K562 (cell line): ENCODE measurements around the gene LAPTM5. TPM values are rescaled to one million over a fixed set of nuclear protein-coding genes. Genes with fewer than 3 reads are reported as not detected.

Experiments used
- ATAC-seq: fragments of 200-7000 bp; cut with Tn5 transposase; 3 replicates; pipeline ENCODE4 v1.9.1; 2020; ENCODE audit warnings: moderate library complexity
- BruUV-seq: library from RNA; stranded (reverse); fragments of 400-500 nt; replicated peaks from 2 replicates; lab custom pipeline; 2021; lab: Mats Ljungman, UMichigan
- CTCF ChIA-PET: fragments of 300-600 bp; formaldehyde crosslinking; extraction: SDS; loops from one replicate; lab custom pipeline; 2021; ENCODE audit warnings: low intra/inter-chr PET ratio; lab: Yijun Ruan, JAX
- POLR2A ChIA-PET: fragments of 300-600, 350-650 bp; sonication (Branson Sonifier 250); formaldehyde crosslinking; extraction: SDS; loops from one replicate; lab custom pipeline; 2021; ENCODE audit warnings: antibody characterized with exemption, inconsistent platforms; lab: Yijun Ruan, JAX
- DNase-seq, 4 experiments: peaks; one replicate each; pipeline versions ENCODE4 v3.0.0 to v3.0.0-alpha.2; 2011 to 2018; ENCODE audit warnings: low spot score in 3 of 4, mixed read lengths in 3 of 4; ENCODE audit errors: extremely low read depth in 1 of 4
- FAIRE-seq: peaks from 2 replicates; lab custom pipeline; 2011; peaks lifted over from hg19 to GRCh38; lab: Jason Lieb, UNC
- H2AFZ ChIP-seq: 2 replicates; pipeline ENCODE4 v1.6.0; 2011; ENCODE audit warnings: low read depth, low read length, control low read depth, inconsistent platforms
- H3K27ac ChIP-seq: fragments of 200-600 bp; 3 replicates; pipeline ENCODE4 v1.8.0; 2011; ENCODE audit warnings: low read depth, mild to moderate bottlenecking, control low read depth, inconsistent platforms, low read length, moderate library complexity, mixed read lengths; ENCODE audit errors: extremely low read depth
- H3K27me3 ChIP-seq, 2 experiments: fragments of 300-600 bp in 1 of 2; 2 replicates in 1 of 2; 3 replicates in 1 of 2; pipeline versions ENCODE4 v1.6.0 to v1.8.0; 2011; ENCODE audit warnings: inconsistent platforms in 2 of 2, low read length in 2 of 2, mild to moderate bottlenecking in 1 of 2, mixed read lengths in 1 of 2, moderate library complexity in 1 of 2; ENCODE audit not compliant: control insufficient read depth in 2 of 2, insufficient read depth in 2 of 2
- H3K36me3 ChIP-seq: fragments of 300-600 bp; 3 replicates; pipeline ENCODE4 v1.8.0; 2011; ENCODE audit warnings: mild to moderate bottlenecking, low read length, inconsistent platforms; ENCODE audit not compliant: control insufficient read depth, insufficient read depth
- H3K4me1 ChIP-seq, 2 experiments: fragments of 200-600 bp in 1 of 2; replicated peaks in 1 of 2; 2 replicates in 1 of 2; 3 replicates in 1 of 2; pipeline versions ENCODE4 v1.5.1 to v1.8.0; 2011; ENCODE audit warnings: inconsistent platforms in 2 of 2, low read length in 2 of 2, mild to moderate bottlenecking in 1 of 2, mixed read lengths in 1 of 2, moderate library complexity in 1 of 2; ENCODE audit not compliant: control insufficient read depth in 2 of 2, insufficient read depth in 2 of 2
- H3K4me2 ChIP-seq: 2 replicates; pipeline ENCODE4 v1.6.1; 2011; ENCODE audit warnings: low read length, control low read depth, inconsistent platforms, mixed read lengths; ENCODE audit not compliant: insufficient read depth
- H3K4me3 ChIP-seq: fragments of 200-600 bp; sonication (generic), shearing (Covaris generic); 2 replicates; pipeline ENCODE4 v1.5.1; 2016; ENCODE audit warnings: control low read depth, inconsistent platforms
- H3K79me2 ChIP-seq: fragments of 200-600 bp; 3 replicates; pipeline ENCODE4 v1.8.0; 2011; ENCODE audit warnings: low read length, inconsistent platforms; ENCODE audit not compliant: control insufficient read depth, insufficient read depth
- H3K9ac ChIP-seq, 2 experiments: 2 replicates each; pipeline versions ENCODE4 v1.6.0 to v1.6.1; 2011; ENCODE audit warnings: low read depth in 2 of 2, low read length in 2 of 2, control low read depth in 1 of 2, inconsistent platforms in 1 of 2, mild to moderate bottlenecking in 1 of 2, mixed read lengths in 1 of 2; ENCODE audit not compliant: insufficient read depth in 1 of 2
- H3K9me1 ChIP-seq: one replicate; pipeline ENCODE4 v1.6.0; 2011; ENCODE audit warnings: inconsistent platforms, mild to moderate bottlenecking, low read length, moderate library complexity; ENCODE audit not compliant: control insufficient read depth, insufficient read depth
- H3K9me3 ChIP-seq: replicated peaks from 2 replicates; pipeline ENCODE4 v1.5.1; 2011; ENCODE audit warnings: low read depth, low read length, inconsistent platforms; ENCODE audit not compliant: control insufficient read depth, insufficient read depth
- H4K20me1 ChIP-seq: replicated peaks from 2 replicates; pipeline ENCODE4 v1.6.1; 2011; ENCODE audit warnings: low read length, inconsistent platforms, mixed read lengths; ENCODE audit not compliant: control insufficient read depth, insufficient read depth
- BACH1 ChIP-seq: fragments of 200-800 bp; sonication (Bioruptor generic); IDR thresholded peaks from 2 replicates; pipeline ENCODE4 v1.6.1; 2016; ENCODE audit warnings: missing genetic modification characterization, missing compliant biosample characterization
- DACH1 ChIP-seq: fragments of 450-650 bp; IDR thresholded peaks from 2 replicates; pipeline ENCODE4 v1.6.1; 2018; ENCODE audit not compliant: partially characterized antibody
- EHMT2 ChIP-seq: fragments of 450-650 bp; IDR thresholded peaks from 2 replicates; pipeline ENCODE4 v1.6.1; 2018; ENCODE audit warnings: antibody characterized with exemption
- MAZ ChIP-seq, 2 experiments: fragments of 450-650 bp in 1 of 2; sonication (generic) in 1 of 2; formaldehyde crosslinking; IDR thresholded peaks in 1 of 2; conservative IDR thresholded peaks in 1 of 2; 2 replicates each; pipeline versions ENCODE4 v1.4.0 to v1.5.0; 2020; ENCODE audit warnings: mild to moderate bottlenecking in 1 of 2, missing genetic modification reagents in 1 of 2
- NBN ChIP-seq: fragments of 450-650 bp; IDR thresholded peaks from 2 replicates; pipeline ENCODE4 v1.6.1; 2016; ENCODE audit warnings: low read depth, mild to moderate bottlenecking
- NFIC ChIP-seq: fragments of 450-650 bp; IDR thresholded peaks from 2 replicates; pipeline ENCODE4 v1.6.1; 2017; ENCODE audit warnings: mild to moderate bottlenecking, inconsistent platforms
- POLR2G ChIP-seq: fragments of 200-400 bp; formaldehyde crosslinking; IDR thresholded peaks from 2 replicates; pipeline ENCODE4 v1.6.1; 2017; ENCODE audit warnings: low read depth, mild to moderate bottlenecking, antibody characterized with exemption, low read length, moderate library complexity
- RBM14 ChIP-seq: fragments of 200-400 bp; formaldehyde crosslinking; IDR thresholded peaks from 2 replicates; pipeline ENCODE4 v1.6.1; 2018; ENCODE audit warnings: low read depth, mild to moderate bottlenecking, low read length, moderate library complexity, borderline replicate concordance; ENCODE audit not compliant: insufficient read depth
- ZBTB7A ChIP-seq: IDR thresholded peaks from 2 replicates; pipeline ENCODE4 v1.6.1; 2011; ENCODE audit warnings: low read depth, mild to moderate bottlenecking, low read length, moderate library complexity, borderline replicate concordance; ENCODE audit not compliant: control insufficient read depth
- WGBS: fragments of 100-300 bp; shearing (Covaris generic); methylation state at CpG from one replicate; pipeline ENCODE4 v1.1.6; 2016; ENCODE audit warnings: low coverage, mixed read lengths; ENCODE audit not compliant: insufficient coverage; ENCODE audit errors: missing lambda C conversion rate; 5-methylcytosine and 5-hydroxymethylcytosine counted together
- in situ Hi-C: fragments of 300-500 bp; cut with MboI; formaldehyde crosslinking; loops from 4 replicates; pipeline ENCODE4 v1.15.0; 2018; ENCODE audit warnings: inconsistent platforms, mixed read lengths
- intact Hi-C: fragments of 100-400 bp; cut with micrococcal nuclease; formaldehyde crosslinking; loops from 2 replicates; pipeline ENCODE4 v1.14.2; 2022
- polyA plus RNA-seq, 8 experiments: library from polyadenylated mRNA; depleted of rRNA in 4 of 8; stranded (reverse) in 5 of 8; unstranded in 3 of 8; fragments of >200 nt; fragmentation: Nextera tagmentation in 2 of 8; fragmentation: Illumina TruSeq in 1 of 8; extraction: Ambion mirVana in 2 of 8; extraction: Trizol in 1 of 8; gene quantifications; 2 replicates each; pipeline versions ENCODE4 v1.2.1 to v1.2.3, GENCODE V29; 2011 to 2014; ENCODE audit warnings: inconsistent platforms in 1 of 8, missing spikeins in 1 of 8
- total RNA-seq, 7 experiments: library from RNA; depleted of rRNA in 6 of 7; stranded (reverse); fragments of >200 nt in 6 of 7; fragmentation: Illumina TruSeq in 2 of 7; extraction: Trizol in 2 of 7; gene quantifications; 2 replicates each; pipeline versions ENCODE4 v1.2.1 to v1.2.3, GENCODE V29; 2011 to 2021; ENCODE audit warnings: low replicate concordance in 1 of 7
- TF ChIP-seq, protein P1 (sequence below): fragments of 250-450 bp; sonication (Bioruptor Pico); IDR thresholded peaks from 2 replicates; pipeline ENCODE4 v1.8.0; 2022; ENCODE audit warnings: moderate library complexity, mild to moderate bottlenecking, inconsistent platforms
- TF ChIP-seq, protein P2 (sequence below): fragments of 450-650 bp; IDR thresholded peaks from 2 replicates; pipeline ENCODE4 v1.6.1; 2016; ENCODE audit warnings: missing biosample characterization, missing genetic modification characterization
- TF ChIP-seq, protein P3 (sequence below), 3 experiments: IDR thresholded peaks in 2 of 3; conservative IDR thresholded peaks in 1 of 3; 2 replicates each; pipeline ENCODE4 v1.5.1; 2011 to 2012; ENCODE audit warnings: low read length in 3 of 3, mild to moderate bottlenecking in 3 of 3, control low read depth in 2 of 3, improper control_type of control experiment in 1 of 3, inconsistent platforms in 1 of 3, low read depth in 1 of 3, mixed read lengths in 1 of 3, moderate library complexity in 1 of 3; ENCODE audit not compliant: insufficient read depth in 2 of 3

The LAPTM5 gene
- total and polyA plus RNA-seq, 9 of the 15 experiments (the other 6 are each of a cell fraction or from before 2014, with no cell fraction given), result 2.4 to 47.3 (median 20.3) TPM

DNA sequence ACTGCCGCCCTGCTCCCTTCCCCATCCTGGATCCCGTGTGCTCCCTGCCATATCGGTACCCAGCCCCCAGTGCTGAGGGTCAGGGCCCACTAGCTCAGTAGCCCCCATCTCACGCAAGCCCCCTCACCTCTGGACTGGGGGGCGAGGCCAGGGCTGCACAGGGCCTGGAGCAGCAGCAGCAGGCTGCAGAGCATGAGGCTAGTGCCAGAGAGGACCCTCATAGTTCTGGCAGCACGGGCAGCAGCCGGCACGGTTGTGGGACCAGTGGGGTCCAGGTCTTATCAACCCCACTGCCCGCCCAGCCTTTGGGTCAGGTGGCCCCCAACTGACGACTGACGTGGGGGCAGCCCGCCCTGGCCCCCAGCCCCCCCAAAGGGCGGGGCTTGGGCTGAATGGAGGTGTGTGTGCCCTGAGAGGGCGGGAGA, 34.2 kb downstream of the LAPTM5 start, which contains the start of gene MATN1 (continued):
- TF ChIP-seq RBM14, result 0 out of 2 replicates have a peak, but pooled peaks have one; percentile 68
- 0 out of 2 replicates have a peak, but pooled peaks have one; percentile 54 for TF ChIP-seq ZBTB7A
- TF ChIP-seq EHMT2, result no peak

DNA sequence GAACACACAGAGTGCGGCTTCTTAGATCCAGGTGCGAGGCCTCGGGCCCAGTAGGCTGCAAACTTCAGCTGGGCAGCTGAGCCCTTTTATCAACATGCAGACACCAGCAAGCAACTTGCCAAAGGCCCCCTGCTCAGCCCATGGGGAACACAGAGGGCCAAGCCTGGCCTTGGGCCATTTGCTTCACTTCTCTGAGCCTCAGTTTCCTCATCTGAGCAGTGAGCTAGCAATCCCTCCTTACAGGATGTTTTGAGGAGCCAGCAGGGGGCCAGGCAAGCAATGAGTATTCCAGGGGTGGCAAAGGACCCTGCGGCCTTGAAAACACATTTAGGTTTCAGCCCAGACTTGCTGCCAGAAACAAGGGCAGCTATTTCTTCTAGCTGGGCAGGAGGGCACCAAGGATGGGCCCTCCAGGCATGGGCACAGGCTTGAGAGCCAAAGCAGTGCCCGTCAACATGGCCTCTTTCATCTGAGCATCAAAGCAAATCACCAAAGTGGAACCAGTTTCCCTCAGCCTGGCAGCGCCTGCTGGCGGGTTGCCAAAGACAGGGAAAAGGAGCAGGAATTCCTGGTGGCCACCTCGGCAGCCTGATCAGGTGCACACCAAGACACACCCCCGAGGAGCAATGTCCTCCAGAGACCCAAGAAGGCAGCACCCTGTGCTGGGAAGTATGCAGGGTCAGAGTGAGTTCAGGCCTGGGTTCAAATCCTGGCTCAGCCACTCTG, 35.6 kb downstream of the LAPTM5 start:
- FAIRE-seq, result no peak
- H3K4me1 ChIP-seq, result peaks cover 35 to 71% of the 10 kb centered on the region in 2 experiments
- DNase-seq, result no peak
- CTCF ChIA-PET, result interaction anchor here (0.8 to 9.0 kb wide), 2 partner anchors 57 to 61 kb away, joined by 5 to 187 read pairs; no protein-coding TSS in a partner anchor
- no TSS peak for BruUV-seq
- POLR2A ChIA-PET, result interaction anchor here (0.7 to 5.2 kb wide), 5 partner anchors 10 to 1470 kb away, joined by 3 to 117 read pairs (median 30); no protein-coding TSS in a partner anchor
- peaks cover 47% of the 10 kb centered on the region for H3K79me2 ChIP-seq
- no peak overlapping the region; the same call in 2 of the 3 replicates for H3K27ac ChIP-seq
- peak overlapping the region; percentile 98; the same call in 1 of the 2 replicates for H3K4me2 ChIP-seq
- H3K9ac ChIP-seq, result peak overlapping the region in 1 of 2 experiments; percentile 70; a peak in 2 of 4 replicates
- intact Hi-C loops (no loop called here), in situ Hi-C loops (no loop called here)
- no peaks in the 10 kb centered on the region for H3K9me3 ChIP-seq
- H3K9me1 ChIP-seq, result no peaks in the 10 kb centered on the region
- H2AFZ ChIP-seq, result no peak overlapping the region
- ATAC-seq, result no peak
- no peaks in the 10 kb centered on the region for H3K27me3 ChIP-seq
- WGBS, result 81% methylated on average over 9 of the region's 9 CpGs
- H3K36me3 ChIP-seq, result peaks cover 58% of the 10 kb centered on the region
- no peak overlapping the region for H3K4me3 ChIP-seq
- no peaks in the 10 kb centered on the region for H4K20me1 ChIP-seq
- no peak for TF ChIP-seq BACH1 (tag)
- TF ChIP-seq, protein P1, sequence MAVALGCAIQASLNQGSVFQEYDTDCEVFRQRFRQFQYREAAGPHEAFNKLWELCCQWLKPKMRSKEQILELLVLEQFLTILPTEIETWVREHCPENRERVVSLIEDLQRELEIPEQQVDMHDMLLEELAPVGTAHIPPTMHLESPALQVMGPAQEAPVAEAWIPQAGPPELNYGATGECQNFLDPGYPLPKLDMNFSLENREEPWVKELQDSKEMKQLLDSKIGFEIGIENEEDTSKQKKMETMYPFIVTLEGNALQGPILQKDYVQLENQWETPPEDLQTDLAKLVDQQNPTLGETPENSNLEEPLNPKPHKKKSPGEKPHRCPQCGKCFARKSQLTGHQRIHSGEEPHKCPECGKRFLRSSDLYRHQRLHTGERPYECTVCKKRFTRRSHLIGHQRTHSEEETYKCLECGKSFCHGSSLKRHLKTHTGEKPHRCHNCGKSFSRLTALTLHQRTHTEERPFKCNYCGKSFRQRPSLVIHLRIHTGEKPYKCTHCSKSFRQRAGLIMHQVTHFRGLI (CRISPR knock-in tag), result no peak
- TF ChIP-seq, protein P2, sequence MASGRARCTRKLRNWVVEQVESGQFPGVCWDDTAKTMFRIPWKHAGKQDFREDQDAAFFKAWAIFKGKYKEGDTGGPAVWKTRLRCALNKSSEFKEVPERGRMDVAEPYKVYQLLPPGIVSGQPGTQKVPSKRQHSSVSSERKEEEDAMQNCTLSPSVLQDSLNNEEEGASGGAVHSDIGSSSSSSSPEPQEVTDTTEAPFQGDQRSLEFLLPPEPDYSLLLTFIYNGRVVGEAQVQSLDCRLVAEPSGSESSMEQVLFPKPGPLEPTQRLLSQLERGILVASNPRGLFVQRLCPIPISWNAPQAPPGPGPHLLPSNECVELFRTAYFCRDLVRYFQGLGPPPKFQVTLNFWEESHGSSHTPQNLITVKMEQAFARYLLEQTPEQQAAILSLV (tag), result no peak
- no peak for TF ChIP-seq DACH1
- TF ChIP-seq POLR2G, result peak; percentile 3; the same call in 1 of the 2 replicates
- TF ChIP-seq, protein P3, sequence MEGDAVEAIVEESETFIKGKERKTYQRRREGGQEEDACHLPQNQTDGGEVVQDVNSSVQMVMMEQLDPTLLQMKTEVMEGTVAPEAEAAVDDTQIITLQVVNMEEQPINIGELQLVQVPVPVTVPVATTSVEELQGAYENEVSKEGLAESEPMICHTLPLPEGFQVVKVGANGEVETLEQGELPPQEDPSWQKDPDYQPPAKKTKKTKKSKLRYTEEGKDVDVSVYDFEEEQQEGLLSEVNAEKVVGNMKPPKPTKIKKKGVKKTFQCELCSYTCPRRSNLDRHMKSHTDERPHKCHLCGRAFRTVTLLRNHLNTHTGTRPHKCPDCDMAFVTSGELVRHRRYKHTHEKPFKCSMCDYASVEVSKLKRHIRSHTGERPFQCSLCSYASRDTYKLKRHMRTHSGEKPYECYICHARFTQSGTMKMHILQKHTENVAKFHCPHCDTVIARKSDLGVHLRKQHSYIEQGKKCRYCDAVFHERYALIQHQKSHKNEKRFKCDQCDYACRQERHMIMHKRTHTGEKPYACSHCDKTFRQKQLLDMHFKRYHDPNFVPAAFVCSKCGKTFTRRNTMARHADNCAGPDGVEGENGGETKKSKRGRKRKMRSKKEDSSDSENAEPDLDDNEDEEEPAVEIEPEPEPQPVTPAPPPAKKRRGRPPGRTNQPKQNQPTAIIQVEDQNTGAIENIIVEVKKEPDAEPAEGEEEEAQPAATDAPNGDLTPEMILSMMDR (IDR thresholded peaks at IDR 0.05 in 2 of 3, conservative IDR thresholded peaks at IDR 0.05 in 1 of 3; ENCODE audit: insufficient read depth in 2 of 3, low read depth in 1 of 3, low read length in 3 of 3), result 0 out of 6 replicates have a peak, but pooled peaks of 1 of the 3 experiments have one; percentile 16
- TF ChIP-seq NFIC, result peak; percentile 97
- TF ChIP-seq MAZ (CRISPR knock-in tag; conservative IDR thresholded peaks at IDR 0.05 in 1 of 2, IDR thresholded peaks at IDR 0.05 in 1 of 2), result no peak
- no peak for TF ChIP-seq NBN
